Body of pancreas (tissue), 4 donors: ENCODE results near the gene DNAJC6. TPM values are rescaled to one million over a fixed set of nuclear protein-coding genes. Genes with fewer than 3 reads are reported as not detected.

Experiments
- ATAC-seq: fragments of 150-250 bp; one replicate; pipeline ENCODE4 v1.9.1; 2016
- DNase-seq, 4 donors: peaks; one replicate each; pipeline ENCODE4 v3.0.0-alpha.2; 2019
- H3K27ac ChIP-seq, 4 donors: fragments of 200-600 bp; sonication (generic); 1 replicate in 3 of 4; 2 replicates in 1 of 4; pipeline versions ENCODE4 v1.5.1 to v1.6.1; 2016 to 2019; ENCODE audit warnings: mild to moderate bottlenecking in 1 of 4, mixed read lengths in 1 of 4, moderate library complexity in 1 of 4
- H3K27me3 ChIP-seq, 2 donors: fragments of 200-600 bp; sonication (generic); one replicate each; pipeline ENCODE4 v1.6.0; 2016; ENCODE audit warnings: mild to moderate bottlenecking in 1 of 2
- H3K36me3 ChIP-seq, 2 donors: fragments of 200-600 bp; sonication (generic); replicated peaks in 1 of 2; 2 replicates each; pipeline ENCODE4 v1.5.1; 2016; ENCODE audit warnings: low read depth in 2 of 2; ENCODE audit not compliant: insufficient read depth in 1 of 2
- H3K4me1 ChIP-seq: fragments of 200-600 bp; sonication (generic); one replicate; pipeline ENCODE4 v1.6.0; 2016
- H3K4me3 ChIP-seq, 2 donors: fragments of 200-600 bp; sonication (generic); 1 replicate in 1 of 2; 2 replicates in 1 of 2; pipeline ENCODE4 v1.5.1; 2016 to 2019
- H3K9me3 ChIP-seq, 3 donors: fragments of 200-600 bp; sonication (generic); 1 replicate in 2 of 3; 2 replicates in 1 of 3; pipeline ENCODE4 v1.5.1; 2016
- CTCF ChIP-seq, 7 experiments: fragments of 450-650 bp in 4 of 7; fragments of 200-600 bp in 3 of 7; sonication (generic) in 3 of 7; IDR thresholded peaks; one replicate each; pipeline ENCODE4 v1.5.1; 2016 to 2019; ENCODE audit warnings: antibody characterized with exemption in 7 of 7
- POLR2A ChIP-seq, 3 donors: fragments of 450-650 bp; IDR thresholded peaks; one replicate each; pipeline ENCODE4 v1.6.1; 2016; ENCODE audit warnings: antibody characterized with exemption in 3 of 3, mild to moderate bottlenecking in 2 of 3
- WGBS, 2 donors: methylation state at CpG; one replicate each; pipeline ENCODE4 v1.1.5; 2017; 5-methylcytosine and 5-hydroxymethylcytosine counted together
- intact Hi-C: fragments of 100-400 bp; cut with DNase I; formaldehyde crosslinking; loops from one replicate; pipeline ENCODE4 v1.15.1; 2023
- small RNA-seq: library from RNA; depleted of rRNA; stranded (forward); fragments of <200 nt; gene quantifications from one replicate; pipeline ENCODE3, GENCODE V24; 2016
- total RNA-seq, 2 donors: library from RNA; depleted of rRNA; stranded (reverse); fragments of >200 nt; gene quantifications; one replicate each; pipeline ENCODE4 v1.1.0, GENCODE V29; 2016

DNAJC6 gene
- total RNA-seq, 2 donors from 2014 or later: 0.99 to 2.3 TPM

GRCh38 chr1:65457868-65458267 is 148.5 kb downstream of the DNAJC6 start:
- no peak overlapping the region for H3K27ac ChIP-seq
- H3K4me3 ChIP-seq: no peak overlapping the region
- ATAC-seq (no peak), DNase-seq (no peak)
- no peaks in the 10 kb centered on the region for H3K9me3 ChIP-seq
- intact Hi-C loops: no loop called here
- no peaks in the 10 kb centered on the region for H3K27me3 ChIP-seq
- H3K4me1 ChIP-seq: peaks cover 5% of the 10 kb centered on the region
- TF ChIP-seq POLR2A (IDR thresholded peaks at IDR 0.05): no peak
- H3K36me3 ChIP-seq: no peaks in the 10 kb centered on the region

- ATAC-seq (no peak), DNase-seq (no peak)
- Histone ChIP-seq H3K36me3 (no peaks in the 10 kb centered on the region), H3K4me1 (peaks cover 5% of the 10 kb centered on the region), H3K27ac (no peak overlapping the region), H3K4me3 (no peak overlapping the region), H3K9me3 (no peaks in the 10 kb centered on the region), H3K27me3 (no peaks in the 10 kb centered on the region)
- TF ChIP-seq POLR2A (IDR thresholded peaks at IDR 0.05): no peak
- no peak for TF ChIP-seq CTCF (IDR thresholded peaks at IDR 0.05)
- intact Hi-C loops: no loop called here
- WGBS, 2 donors: 53 to 67% methylated on average over 2 of the region's 2 CpGs
Observed at GRCh38 chr1:65458730-65459396, 149.5 kb downstream of the DNAJC6 start.

- intact Hi-C loops: no loop called here
- Histone ChIP-seq H3K36me3 (no peaks in the 10 kb centered on the region), H3K27me3 (no peaks in the 10 kb centered on the region), H3K4me1 (peaks cover 5% of the 10 kb centered on the region), H3K27ac (no peak overlapping the region), H3K4me3 (no peak overlapping the region), H3K9me3 (no peaks in the 10 kb centered on the region)
- peak in 6 of 7 experiments; percentile 23 to 52 (median 40) for TF ChIP-seq CTCF (IDR thresholded peaks at IDR 0.05)
- TF ChIP-seq POLR2A (IDR thresholded peaks at IDR 0.05): no peak
- ATAC-seq: peak; percentile 45
- no peak for DNase-seq
- WGBS, 2 donors: 50 to 61% methylated on average over 1 of the region's 1 CpG
Observed at GRCh38 chr1:65459397-65459768, 150.0 kb downstream of the DNAJC6 start.

Small RNA genes lying within 50 kb of the gene (small RNA-seq; reads per million reads assigned to genes)
- not detected for gene COX6CP13
- not detected for gene RNU2-15P

Other genes with a start within 250 kb of the DNAJC6 start
- gene AK4, start 161.3 kb upstream of the DNAJC6 start, total RNA-seq: 10 to 100 TPM in 1 of 2 donors, 1 to 10 TPM in 1; 8.8 to 20.4 TPM
- 1 to 10 TPM; 5.3 to 7.8 TPM for gene LEPR, start 111.1 kb downstream of the DNAJC6 start, total RNA-seq
- gene LEPROT, start 111.1 kb downstream of the DNAJC6 start, total RNA-seq: 10 to 100 TPM; 22.7 to 47.7 TPM